GM04504 (cell line): ENCODE results near the gene SLMAP.
A peak's percentile ranks its signal among the peaks of the same experiment; 100 is the strongest.

Experiments
- DNase-seq: peaks from one replicate; pipeline ENCODE4 v3.0.0-alpha.2; 2012; ENCODE audit warnings: low read depth

The SLMAP gene, protein sequence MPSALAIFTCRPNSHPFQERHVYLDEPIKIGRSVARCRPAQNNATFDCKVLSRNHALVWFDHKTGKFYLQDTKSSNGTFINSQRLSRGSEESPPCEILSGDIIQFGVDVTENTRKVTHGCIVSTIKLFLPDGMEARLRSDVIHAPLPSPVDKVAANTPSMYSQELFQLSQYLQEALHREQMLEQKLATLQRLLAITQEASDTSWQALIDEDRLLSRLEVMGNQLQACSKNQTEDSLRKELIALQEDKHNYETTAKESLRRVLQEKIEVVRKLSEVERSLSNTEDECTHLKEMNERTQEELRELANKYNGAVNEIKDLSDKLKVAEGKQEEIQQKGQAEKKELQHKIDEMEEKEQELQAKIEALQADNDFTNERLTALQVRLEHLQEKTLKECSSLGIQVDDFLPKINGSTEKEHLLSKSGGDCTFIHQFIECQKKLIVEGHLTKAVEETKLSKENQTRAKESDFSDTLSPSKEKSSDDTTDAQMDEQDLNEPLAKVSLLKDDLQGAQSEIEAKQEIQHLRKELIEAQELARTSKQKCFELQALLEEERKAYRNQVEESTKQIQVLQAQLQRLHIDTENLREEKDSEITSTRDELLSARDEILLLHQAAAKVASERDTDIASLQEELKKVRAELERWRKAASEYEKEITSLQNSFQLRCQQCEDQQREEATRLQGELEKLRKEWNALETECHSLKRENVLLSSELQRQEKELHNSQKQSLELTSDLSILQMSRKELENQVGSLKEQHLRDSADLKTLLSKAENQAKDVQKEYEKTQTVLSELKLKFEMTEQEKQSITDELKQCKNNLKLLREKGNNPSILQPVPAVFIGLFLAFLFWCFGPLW

DNA sequence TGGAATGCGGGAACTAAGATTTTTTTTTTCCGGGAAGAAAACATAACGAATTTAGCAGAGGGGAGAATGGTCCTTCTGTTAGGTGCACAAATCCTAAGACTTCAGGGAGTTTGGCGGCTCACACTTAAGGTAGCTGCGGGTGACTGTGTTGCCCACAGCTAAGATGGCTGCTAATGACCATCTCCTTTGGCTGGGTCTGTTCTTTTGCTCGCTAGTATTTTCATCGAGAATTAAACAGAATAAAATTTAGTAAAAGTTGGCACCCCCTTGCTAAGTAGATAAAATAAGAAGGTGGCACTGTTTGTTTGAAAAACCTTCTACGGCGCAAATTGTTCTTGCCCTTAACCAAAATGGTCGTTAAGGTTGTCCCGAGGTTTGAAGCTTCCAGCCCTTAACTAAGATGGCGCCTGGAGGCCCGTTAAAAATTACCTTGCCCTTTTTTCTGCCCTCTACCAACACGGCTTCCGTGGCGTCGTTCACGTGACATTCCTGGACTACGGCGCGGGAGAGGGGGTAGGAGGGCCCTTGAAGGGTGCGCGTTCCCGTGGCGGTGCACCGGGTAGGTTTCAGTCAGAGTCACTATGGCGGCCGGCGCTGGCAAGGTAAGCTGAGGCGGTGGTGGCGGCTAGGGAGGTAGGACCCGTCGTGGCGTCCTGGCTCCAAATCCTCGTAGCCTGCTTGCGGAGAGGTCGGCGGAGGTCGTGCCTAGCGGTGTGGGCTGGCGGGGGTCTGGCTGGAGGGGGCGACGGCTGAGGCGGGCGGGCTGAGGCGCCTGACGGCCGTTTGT, at the start of gene SLMAP:
TSS of gene SLMAP (plus strand) at position 569 of the 787 bp plus-strand sequence. CDS start 1,343 bp downstream, outside the sequence.
- DNase-seq, result peak; percentile 93

DNA sequence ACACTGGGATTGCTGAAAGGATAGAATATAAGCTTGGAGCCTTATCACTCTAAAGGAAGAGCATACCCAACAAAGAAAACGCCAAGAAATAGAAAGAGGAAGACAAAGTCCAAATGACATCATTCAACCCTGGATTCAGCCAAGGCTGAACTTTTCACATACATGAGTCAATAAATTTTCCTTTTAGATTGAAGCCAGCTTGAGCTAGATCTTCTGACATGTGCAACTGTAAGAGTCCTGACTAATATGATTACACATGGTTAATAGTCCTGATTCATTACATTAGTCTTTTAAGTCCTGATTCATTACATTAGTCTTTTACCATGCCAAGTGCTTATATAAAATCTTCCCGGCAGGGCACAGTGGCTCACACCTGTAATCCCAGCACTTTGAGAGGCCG, 49.6 kb upstream of the SLMAP start:
- DNase-seq, result peak; percentile 59

DNA sequence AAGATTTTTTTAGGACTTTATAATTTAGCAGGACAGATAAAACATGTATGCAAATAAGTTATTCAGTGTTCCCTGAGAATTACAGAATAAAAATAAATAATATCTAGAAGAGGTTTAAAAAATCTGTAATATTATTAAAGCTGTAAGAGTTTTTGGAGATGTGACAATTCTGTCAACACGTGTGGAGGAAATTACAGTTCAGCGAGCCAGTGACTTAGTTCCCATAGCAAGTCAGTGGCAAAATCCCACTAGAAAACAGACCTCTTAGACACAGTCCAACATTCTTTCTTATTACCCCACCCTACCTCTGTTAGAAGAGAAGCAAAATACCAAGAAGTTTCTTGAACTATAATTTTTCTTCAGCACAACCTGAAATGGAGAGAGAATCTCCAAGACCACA, 47.1 kb upstream of the SLMAP start:
- no peak for DNase-seq

DNA sequence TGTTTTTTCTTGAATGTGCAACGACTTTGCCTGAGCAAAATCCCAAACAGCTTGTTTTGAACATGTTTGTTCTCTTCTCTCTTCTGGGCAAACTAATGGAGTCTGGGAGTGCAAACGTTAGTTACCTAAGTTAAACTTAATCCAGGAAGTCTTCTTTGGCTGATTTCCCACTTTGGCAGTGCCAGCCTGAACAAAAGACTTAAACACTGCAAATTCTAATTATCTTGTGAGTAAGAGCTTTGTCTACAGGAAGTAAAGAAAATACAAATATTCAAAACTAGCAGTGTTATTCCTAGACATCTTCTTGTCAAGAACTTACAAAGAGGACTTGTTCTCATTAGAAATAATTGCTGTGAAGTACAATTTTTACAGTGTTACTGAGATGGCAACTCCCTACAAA, 46.5 kb upstream of the SLMAP start:
- no peak for DNase-seq

DNA sequence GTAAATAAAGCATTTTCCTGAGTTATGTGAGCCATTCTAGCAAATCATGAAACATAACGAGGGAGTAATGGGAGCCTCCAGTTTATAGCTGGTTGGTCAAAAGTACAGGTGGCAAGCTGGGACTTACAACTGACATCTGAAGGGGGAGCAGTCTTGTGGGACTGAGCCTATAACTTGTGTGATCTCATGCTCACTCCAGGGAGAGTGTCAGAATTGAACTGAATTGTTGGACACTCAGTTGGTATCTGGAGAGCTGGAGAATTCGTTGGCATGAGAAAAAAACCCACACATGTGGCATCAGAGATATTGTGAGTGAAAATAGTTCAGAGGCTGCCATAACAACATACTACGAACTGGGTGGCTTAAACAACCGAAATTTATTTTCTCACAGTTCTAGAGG, 40.4 kb upstream of the SLMAP start:
- no peak for DNase-seq

DNA sequence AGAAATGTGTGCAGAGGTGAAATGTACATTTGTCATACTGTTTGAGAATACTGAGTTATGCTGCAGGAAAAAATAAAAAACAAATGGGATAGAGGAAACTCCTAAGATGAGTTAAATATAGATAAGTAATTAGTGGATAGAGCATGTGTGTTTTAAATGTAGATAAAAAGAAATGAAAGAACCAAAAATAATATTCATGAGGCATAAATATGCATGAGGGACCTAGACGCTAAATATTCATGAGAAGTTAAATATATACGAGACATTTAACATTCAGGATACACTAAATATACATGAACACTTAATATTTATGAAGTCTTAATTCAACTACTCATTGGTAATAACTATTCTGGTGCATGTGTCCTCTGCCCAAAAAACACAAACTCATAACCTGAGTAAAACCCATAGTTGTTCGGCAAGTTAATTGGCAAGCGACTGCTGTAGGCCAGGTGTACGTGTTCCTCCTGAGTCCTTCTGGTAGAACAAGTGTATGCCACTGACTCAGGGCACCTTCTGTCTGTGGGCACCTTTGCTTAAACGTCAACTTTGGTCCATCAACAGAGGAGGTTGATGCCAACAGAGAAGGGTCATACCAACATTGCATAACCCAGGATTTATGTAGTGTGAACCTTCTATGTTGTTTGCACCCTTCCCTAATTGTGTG, 38.8 kb upstream of the SLMAP start:
- DNase-seq, result no peak

DNA sequence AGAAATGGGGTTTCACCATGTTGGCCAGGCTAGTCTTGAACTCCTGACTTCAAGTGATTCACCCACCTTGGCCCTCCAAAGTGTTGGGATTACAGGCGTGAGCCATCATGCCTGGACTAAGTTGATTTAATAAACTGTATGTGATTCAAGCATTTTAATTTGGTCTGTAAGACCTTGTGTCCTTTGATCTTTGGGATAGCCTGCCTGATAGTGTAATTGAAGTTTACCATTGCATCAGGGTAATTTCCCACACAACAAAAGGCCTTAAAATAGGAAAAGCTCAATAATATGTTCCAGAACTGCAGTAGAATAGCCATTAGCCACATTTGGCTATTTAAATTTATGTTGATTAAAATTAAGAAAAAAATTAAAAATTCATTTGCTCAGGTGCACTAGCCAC, 38.0 kb upstream of the SLMAP start:
- DNase-seq, result no peak

DNA sequence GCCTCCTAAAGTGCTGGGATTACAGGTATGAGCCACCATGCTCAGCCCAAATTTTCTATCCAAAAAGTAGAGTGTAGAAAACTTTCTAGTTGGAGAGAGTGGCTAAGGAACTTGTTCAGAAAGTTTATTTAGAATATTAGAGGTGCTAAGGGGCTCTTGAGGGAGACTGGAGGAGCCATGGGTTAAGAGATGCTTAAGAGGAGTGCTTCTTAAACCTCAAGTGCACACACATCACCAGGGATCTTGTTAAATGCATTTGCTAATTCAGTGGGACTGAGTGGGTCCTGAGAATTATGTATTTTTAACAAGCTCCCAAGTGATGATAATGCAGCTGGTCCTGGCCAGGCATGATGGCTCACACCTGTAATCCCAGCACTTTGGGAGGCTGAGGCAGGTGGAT, 29.7 kb upstream of the SLMAP start:
- DNase-seq, result no peak

DNA sequence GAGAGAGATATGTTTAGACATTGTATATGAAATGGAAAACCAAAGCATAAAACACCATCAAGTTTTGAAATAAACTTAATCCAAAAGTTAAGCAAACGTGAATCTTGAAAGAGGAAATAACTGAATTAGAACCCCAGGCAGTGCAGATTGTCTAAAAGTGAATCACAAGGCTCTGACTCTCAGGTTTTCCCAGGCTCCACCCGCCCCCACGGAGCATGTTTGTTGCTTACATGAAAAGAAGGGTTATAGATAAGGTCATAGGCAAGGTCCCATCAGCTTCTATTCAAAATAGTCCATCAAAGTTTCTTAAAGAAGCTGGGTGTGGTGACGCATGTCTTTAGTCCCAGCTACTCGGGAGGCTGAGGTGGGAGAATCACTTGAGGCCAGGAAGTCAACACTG, 29.0 kb upstream of the SLMAP start:
- no peak for DNase-seq

DNA sequence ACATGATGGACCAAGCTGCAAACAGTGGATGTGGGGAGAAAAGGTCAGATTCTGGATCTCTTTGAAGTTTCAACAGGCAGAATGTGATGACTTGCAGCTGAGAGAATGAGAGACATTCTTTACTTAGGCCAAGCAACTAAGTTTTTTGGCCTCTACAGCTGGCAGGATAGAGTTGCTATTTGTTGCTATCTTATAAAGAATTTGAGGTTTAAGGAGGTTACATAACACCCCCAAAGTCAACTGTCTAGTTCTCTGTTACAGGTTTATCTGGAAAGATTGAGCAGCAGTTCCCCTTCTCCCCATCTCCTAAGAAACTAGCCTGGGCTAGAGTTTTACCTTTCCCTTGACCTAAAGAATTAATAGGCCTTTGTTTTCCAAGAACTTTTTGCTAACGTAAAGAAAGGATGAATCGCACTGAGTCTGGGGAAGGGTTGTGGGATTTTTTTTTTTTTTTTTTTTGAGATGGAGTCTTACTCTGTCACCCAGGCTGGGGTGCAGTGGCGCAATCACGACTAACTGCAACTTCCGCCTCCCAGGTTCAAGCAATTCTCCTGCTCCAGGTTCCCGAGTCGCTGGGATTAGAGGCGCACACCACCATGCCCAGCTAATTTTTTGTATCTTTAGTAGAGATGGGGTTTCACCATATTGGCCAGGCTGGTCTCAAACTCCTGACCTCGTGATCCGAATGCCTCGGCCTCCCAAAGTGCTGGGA, 26.6 kb upstream of the SLMAP start:
- DNase-seq, result no peak

DNA sequence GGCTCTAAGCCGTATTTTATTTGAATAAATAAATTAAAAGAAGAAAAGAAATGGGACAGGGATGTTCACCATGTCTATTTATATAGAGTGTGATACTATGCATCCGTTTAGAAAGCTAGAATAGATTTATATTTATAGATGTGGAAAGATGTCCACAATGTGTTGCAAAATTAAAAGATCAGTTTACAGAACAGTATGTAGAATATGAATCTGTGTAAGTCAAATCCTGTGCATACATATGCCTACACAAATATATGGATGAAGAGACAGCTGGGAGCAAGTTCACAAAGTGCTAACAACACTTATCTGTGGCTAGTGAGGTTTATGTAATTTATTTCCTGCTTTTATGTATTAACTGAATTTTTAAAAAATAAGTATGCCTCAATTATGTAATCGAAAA, 25.4 kb upstream of the SLMAP start:
- no peak for DNase-seq

DNA sequence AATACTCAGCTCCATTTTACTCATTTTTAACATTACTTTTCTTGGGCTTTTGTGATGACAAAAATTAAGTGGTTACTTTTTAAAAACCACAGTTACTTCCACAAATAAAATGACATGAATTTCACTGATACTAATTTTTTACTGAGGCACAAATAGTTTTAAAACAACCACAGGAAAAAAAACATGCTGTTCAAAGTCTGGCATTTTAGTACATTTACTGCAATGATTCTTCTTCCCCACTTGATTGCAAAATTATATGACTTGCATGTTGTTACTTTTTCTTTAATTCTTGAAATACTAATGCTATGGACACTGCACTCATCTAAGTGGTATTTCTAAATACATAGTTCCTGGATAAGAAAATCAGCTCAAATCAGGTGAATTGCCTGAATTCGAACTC, 24.8 kb upstream of the SLMAP start:
- no peak for DNase-seq

DNA sequence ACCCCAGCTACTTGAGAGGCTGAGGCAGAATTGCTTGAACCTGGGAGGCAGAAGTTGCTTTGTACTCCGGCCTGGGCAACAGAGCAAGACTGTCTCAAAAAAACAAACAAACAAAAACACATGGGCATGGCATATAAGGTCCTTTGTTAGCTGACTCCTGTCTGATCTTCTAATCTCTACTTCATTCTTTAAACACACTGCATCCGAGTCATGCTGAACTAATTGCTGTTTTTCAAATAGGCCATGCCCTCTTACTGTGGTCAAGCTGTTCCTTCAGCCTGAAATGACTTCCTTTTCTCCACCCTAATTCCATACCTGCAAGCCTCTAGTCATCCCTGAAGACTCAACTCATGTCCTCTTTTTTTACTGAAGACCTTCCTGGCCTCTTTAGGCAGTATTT, 22.3 kb upstream of the SLMAP start:
- DNase-seq, result no peak

DNA sequence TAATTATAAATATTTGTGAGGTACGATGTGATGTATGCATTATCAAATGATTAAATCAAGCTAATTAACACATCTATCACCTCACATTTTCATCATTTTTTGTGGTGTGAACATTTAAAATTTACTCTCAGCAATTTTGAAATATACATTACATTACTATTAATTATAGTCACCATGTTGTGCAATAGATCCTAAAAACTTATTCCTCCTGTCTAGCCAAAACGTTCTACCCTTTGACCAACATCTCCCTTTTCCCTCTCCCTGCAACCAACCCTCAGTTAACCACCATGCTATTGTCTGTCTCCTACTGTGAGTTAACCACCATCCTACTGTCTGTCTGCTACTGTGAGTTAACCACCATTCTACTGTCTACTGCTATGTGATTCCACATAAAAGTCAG, 20.7 kb upstream of the SLMAP start:
- DNase-seq, result no peak

DNA sequence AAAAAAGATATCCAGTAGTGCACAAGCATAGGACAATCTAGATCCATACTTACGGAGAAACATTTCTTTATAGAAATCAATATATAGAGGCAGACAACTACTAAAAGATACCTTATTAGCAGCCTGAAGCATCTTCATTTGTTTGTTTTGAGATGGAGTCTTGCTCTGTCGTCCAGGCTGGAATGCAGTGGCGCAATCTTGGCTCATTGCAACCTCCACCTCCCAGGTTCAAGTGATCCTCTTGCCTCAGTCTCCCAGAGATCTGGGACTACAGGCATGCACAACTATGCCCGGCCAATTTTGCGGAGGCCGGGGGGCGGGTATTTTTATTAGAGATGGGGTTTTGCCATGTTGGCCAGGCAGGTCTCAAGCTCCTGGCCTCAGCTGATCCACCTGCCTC, 18.3 kb upstream of the SLMAP start:
- DNase-seq, result no peak

DNA sequence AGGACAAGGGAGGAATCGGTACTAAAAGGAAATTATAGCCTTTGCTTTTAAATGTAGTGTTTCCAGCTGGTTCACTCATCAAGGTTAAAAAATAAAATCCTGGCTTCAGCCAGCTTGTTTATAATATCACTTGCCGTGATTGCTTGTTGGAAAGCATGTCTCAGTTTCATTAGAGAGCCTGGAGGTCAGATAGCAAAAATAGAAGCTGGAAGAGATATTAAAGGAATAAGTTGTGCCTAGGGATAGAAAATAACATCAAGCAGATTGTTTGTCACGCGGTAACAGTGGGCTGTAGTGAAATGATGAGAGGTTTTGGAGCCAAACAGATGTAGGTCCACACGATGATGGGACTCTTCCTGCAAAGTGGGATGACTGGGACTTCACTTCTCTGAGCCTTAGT, 17.7 kb upstream of the SLMAP start:
- no peak for DNase-seq

DNA sequence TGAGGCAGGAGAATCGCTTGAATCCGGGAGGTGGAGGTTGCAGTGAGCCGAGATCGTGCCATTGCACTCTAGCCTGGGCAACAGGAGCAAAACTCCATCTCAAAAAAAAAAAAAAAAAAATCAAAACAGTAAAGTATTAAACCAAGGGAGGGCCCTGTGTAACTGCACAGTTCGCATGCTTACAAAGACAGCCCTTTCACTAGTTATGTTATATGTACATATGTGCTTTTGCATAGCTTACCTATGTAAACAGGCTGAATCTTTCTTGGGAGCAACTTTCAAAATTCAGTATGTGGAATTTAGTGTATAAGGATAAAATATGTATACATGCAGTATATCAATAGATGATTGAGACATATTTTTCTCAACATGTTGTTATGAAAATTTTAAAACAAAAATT, 16.1 kb upstream of the SLMAP start:
- DNase-seq, result no peak

DNA sequence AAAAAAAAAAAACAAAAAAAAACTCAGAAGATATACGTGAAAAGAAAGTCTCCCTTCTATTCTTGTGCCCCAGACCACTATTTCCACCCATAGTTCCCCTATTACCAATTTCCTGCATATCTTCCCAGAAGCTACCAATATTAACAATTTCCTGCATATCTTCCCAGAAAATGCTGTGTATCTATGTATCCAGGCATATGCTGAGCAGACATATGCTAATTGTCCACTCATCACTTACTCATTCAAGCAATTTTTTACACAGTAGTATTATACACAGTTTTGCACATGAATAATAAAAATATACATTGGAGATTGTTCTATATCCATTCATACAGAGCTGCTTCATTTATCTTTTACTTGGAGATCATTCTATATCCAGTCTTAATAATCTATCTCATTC, 12.6 kb upstream of the SLMAP start:
- no peak for DNase-seq

DNA sequence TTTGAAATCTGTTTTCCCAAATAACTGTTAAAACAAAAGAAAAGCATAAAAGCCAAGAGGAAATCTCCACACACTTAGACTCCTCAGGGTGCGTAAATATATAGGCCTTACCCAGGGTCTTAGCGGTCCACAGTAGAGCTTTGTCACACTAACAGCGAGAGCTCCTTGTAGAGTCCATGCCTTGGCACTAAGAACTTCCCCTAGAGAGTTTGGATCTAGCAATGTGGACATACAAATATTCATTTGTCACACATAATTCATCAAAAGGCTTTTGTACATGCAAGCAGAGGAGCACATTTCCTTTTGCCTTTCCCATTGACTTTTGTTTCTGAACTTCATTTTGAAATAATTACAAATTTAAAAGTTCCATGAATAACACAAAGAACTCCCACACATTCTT, 11.0 kb upstream of the SLMAP start:
- no peak for DNase-seq

DNA sequence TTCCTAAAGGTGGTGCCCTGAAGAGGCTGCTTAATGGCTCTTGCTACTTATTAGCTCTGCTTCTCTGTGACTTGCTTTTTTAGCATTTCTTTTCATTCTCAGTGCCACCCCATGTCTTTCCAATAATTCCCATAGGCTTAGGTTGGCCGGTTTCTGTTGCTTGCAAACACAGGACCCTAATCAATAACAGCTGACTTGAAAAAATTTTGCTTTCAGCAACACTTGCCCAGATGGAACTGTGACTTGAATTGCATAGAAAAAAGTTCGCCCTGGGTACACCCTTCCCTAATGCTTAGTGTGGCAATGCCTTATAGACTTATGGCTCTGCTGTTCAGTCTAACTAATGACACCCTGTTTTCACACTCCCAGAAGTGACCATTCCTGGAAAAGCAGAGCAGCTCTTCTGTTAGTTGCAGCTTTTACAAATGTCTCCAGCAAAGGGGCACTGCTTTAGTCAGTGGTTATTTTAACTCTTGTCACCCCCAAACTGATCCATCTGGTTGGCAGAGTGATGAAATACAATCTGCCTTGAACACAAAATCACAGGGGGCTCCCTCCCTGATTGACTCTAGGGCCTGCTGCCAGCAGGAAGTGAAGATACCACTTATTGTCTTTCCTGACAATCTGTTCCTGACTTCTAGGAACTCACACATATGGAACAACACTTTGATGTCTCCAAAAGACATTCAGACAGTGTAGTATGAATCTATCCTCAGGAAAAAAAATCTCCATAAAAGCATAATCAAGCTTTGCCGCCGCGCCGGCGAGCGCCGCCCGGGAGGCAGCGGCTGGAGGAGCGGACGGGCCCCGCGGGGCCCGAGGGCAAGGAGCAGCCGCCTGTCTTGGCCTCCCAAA, 9.7 kb upstream of the SLMAP start:
- no peak for DNase-seq

DNA sequence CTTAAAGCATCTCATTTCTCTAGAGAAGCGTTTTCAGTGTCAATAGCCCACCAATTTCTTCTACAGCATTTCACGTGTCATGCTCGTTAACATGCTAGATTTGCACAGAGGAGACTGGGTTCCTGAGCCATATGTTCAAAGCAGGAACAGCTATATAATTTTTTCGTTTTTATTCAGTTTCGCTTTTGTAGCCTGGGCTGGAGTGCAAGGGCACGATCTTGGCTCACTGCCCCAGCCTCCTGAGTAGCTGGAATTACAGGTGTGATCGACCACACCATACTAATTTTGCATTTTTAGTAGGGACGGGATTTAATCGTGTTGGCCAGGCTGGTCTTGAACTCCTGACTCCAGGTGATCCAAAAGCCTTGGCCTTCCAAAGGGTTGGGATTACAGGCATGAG, 6.6 kb upstream of the SLMAP start:
- DNase-seq, result no peak
